A673 (cell line): ENCODE measurements around the gene PLEK. TPM values are rescaled to one million over a fixed set of nuclear protein-coding genes. Genes with fewer than 3 reads are reported as not detected.

Source experiments
- BruUV-seq: library from RNA; stranded (reverse); fragments of 400-500 nt; replicated peaks from 2 replicates; lab custom pipeline; 2021; lab: Mats Ljungman, UMichigan
- CTCF ChIA-PET: fragments of 300-600 bp; sonication (Branson Sonifier 250); formaldehyde crosslinking; loops from one replicate; lab custom pipeline; 2022; ENCODE audit warnings: antibody characterized with exemption; lab: Charles Lee
- POLR2A ChIA-PET: fragments of 300-600 bp; sonication (Branson Sonifier 250); formaldehyde crosslinking; loops from one replicate; lab custom pipeline; 2022; ENCODE audit warnings: antibody characterized with exemption; ENCODE audit not compliant: low non-redundant PET; lab: Charles Lee
- DNase-seq: peaks from one replicate; pipeline ENCODE4 v3.0.0-alpha.2; 2015; ENCODE audit warnings: low spot score
- H3K27ac ChIP-seq: fragments of 200-600 bp; sonication (generic); 2 replicates; pipeline ENCODE4 v1.5.1; 2016; ENCODE audit warnings: mixed run types, low read depth, mild to moderate bottlenecking, mixed read lengths, antibody characterized with exemption, low read length; ENCODE audit not compliant: poor library complexity, severe bottlenecking
- H3K27me3 ChIP-seq: fragments of 200-600 bp; sonication (generic); replicated peaks from 2 replicates; pipeline ENCODE4 v1.6.1; 2017; ENCODE audit warnings: mixed run types, low read depth, mild to moderate bottlenecking, mixed read lengths, antibody characterized with exemption, low read length; ENCODE audit not compliant: insufficient read depth, poor library complexity
- H3K36me3 ChIP-seq: fragments of 200-600 bp; sonication (generic); 2 replicates; pipeline ENCODE4 v1.6.1; 2016; ENCODE audit warnings: mixed run types, mild to moderate bottlenecking, mixed read lengths, antibody characterized with exemption, low read length; ENCODE audit not compliant: insufficient read depth, poor library complexity, severe bottlenecking
- H3K4me1 ChIP-seq: fragments of 200-600 bp; sonication (generic); 2 replicates; pipeline ENCODE4 v1.6.1; 2017; ENCODE audit warnings: mixed run types, mild to moderate bottlenecking, mixed read lengths, antibody characterized with exemption, low read length; ENCODE audit not compliant: insufficient read depth, poor library complexity, severe bottlenecking
- H3K4me3 ChIP-seq: fragments of 200-600 bp; sonication (generic); 2 replicates; pipeline ENCODE4 v1.5.1; 2016; ENCODE audit warnings: low read depth, mixed run types, mild to moderate bottlenecking, mixed read lengths, low read length; ENCODE audit not compliant: poor library complexity, severe bottlenecking
- H3K9me3 ChIP-seq: fragments of 200-600 bp; sonication (generic); 2 replicates; pipeline ENCODE4 v1.6.1; 2016; ENCODE audit warnings: mixed run types, low read depth, mild to moderate bottlenecking, mixed read lengths, antibody characterized with exemption, low read length; ENCODE audit not compliant: poor library complexity, severe bottlenecking
- CTCF ChIP-seq: fragments of 300-800, 200-600 bp; sonication (generic); conservative IDR thresholded peaks from 2 replicates; pipeline ENCODE4 v1.5.1; 2017; ENCODE audit warnings: low read depth, mild to moderate bottlenecking, antibody characterized with exemption, low read length, moderate library complexity, mixed read lengths
- EZH2 ChIP-seq: fragments of 200-600 bp; sonication (generic); IDR thresholded peaks from 2 replicates; pipeline ENCODE4 v1.6.1; 2017; ENCODE audit warnings: borderline replicate concordance, low read depth, mild to moderate bottlenecking, mixed read lengths, antibody characterized with exemption, low read length; ENCODE audit not compliant: poor library complexity, severe bottlenecking
- intact Hi-C: fragments of 100-400 bp; cut with micrococcal nuclease; formaldehyde crosslinking; loops from one replicate; pipeline ENCODE4 v1.10.0; 2022; ENCODE audit not compliant: unreplicated experiment
- total RNA-seq: library from RNA; stranded (reverse); gene quantifications from 2 replicates; pipeline ENCODE4 v1.2.3, GENCODE V29; 2021

PLEK gene
- total RNA-seq, 1 experiment from 2014 or later = not detected

GRCh38 chr2:68318914-68319397 is 46.1 kb upstream of the PLEK start:
- CTCF ChIA-PET = interaction anchor here (0.6 kb wide), 1 partner anchor 14 kb away, joined by 3 read pairs; no protein-coding TSS in a partner anchor
- POLR2A ChIA-PET = interaction anchor here (0.6 kb wide), 1 partner anchor 729 kb away, joined by 3 read pairs; no protein-coding TSS in a partner anchor
- intact Hi-C loops = no loop called here
- no TSS peak for BruUV-seq
- Histone ChIP-seq H3K4me1 (peaks cover 10% of the 10 kb centered on the region), H3K4me3 (peak overlapping the region; percentile 67), H3K27ac (peak overlapping the region; percentile 85), H3K36me3 (peaks cover 28% of the 10 kb centered on the region), H3K27me3 (no peaks in the 10 kb centered on the region), H3K9me3 (no peaks in the 10 kb centered on the region)
- TF ChIP-seq EZH2 (no peak), CTCF (no peak)
- peak; percentile 10 for DNase-seq

- peaks cover 26% of the 10 kb centered on the region for H3K36me3 ChIP-seq
- ChIA-PET POLR2A (interaction anchor here (0.6 kb wide), 1 partner anchor 19 kb away, joined by 14 read pairs; no protein-coding TSS in a partner anchor), CTCF (interaction anchor here (0.6 kb wide), 1 partner anchor 15 kb away, joined by 3 read pairs; no protein-coding TSS in a partner anchor)
- peak; percentile 88 for DNase-seq
- H3K4me1 ChIP-seq = peaks cover 10% of the 10 kb centered on the region
- H3K9me3 ChIP-seq = no peaks in the 10 kb centered on the region
- peak within 1 kb of the TSS; percentile 85 for H3K27ac ChIP-seq
- intact Hi-C loops = no loop called here
- BruUV-seq = no TSS peak
- TF ChIP-seq EZH2 = no peak
- TF ChIP-seq CTCF = no peak
- H3K4me3 ChIP-seq = peak within 1 kb of the TSS; percentile 67
- H3K27me3 ChIP-seq = no peaks in the 10 kb centered on the region
These were observed 45.5 kb upstream of the PLEK start, which contains the start of gene CNRIP1 for GRCh38 chr2:68319398-68320117. CNRIP1 (minus strand) TSS chr2:68319949; CDS start chr2:68319400, 549 bp downstream.

- Histone ChIP-seq H3K4me1 (peaks cover 10% of the 10 kb centered on the region), H3K9me3 (no peaks in the 10 kb centered on the region), H3K27me3 (no peaks in the 10 kb centered on the region), H3K36me3 (peaks cover 22% of the 10 kb centered on the region), H3K4me3 (peak overlapping the region; percentile 67), H3K27ac (peak overlapping the region; percentile 85)
- BruUV-seq = no TSS peak
- ChIA-PET CTCF (no interaction called here), POLR2A (no interaction called here)
- peak; percentile 55 for DNase-seq
- intact Hi-C loops = no loop called here
- TF ChIP-seq EZH2 = no peak
- no peak for TF ChIP-seq CTCF
These were observed 44.9 kb upstream of the PLEK start for GRCh38 chr2:68320118-68320641.
